Ecto neural progenitor cell (in vitro differentiated cells): ENCODE results near the gene MACROD2.

Source experiments
- DNase-seq: peaks from one replicate; pipeline ENCODE4 v3.0.0-alpha.2; 2018; ENCODE audit warnings: low spot score

MACROD2 gene

DNA sequence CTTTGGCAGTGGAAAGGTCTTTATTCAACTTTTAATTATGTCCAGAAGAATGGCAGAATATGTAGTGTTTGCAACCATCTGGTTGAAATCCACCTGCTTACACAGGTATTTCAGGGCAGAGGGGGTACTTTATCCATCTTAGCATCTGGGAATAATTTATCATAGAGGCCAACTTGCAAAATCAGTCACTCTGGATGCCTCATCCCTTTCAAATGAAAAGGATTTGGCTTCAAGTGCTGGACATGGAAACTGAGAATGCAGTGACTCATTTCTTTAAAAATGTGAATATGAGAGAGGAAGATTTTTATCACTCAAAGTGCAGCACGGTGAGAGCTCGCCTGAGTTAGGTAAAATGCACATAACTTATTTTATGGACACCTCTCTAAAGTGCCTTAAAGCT is 1819.6 kb downstream of the MACROD2 start:
- no peak for DNase-seq

- DNase-seq = no peak
Observed at GRCh38 chr20:15817351-15817750, 1822.0 kb downstream of the MACROD2 start.

DNA sequence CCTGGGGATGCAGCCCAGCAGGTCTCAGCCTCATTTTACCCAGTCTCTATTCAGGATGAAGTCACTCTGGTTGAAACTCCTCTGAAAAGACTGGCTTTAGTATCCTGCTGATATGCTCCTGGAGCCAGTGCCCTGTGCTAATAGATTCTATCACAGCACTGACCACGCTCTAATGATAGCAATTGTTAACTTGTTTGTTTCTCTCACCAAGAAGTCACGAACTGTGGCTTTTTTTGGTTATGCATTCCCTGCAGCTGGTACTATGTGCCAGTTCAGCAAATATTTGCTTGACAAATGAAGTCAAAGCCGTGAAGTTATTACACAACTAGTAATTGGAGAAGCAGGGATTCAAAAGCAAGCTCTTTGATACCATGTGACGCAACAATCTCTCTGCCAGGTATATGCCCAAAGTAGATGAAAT is 1823.3 kb downstream of the MACROD2 start:
- no peak for DNase-seq

GRCh38 chr20:15823718-15824117 is 1828.4 kb downstream of the MACROD2 start:
- no peak for DNase-seq

DNA sequence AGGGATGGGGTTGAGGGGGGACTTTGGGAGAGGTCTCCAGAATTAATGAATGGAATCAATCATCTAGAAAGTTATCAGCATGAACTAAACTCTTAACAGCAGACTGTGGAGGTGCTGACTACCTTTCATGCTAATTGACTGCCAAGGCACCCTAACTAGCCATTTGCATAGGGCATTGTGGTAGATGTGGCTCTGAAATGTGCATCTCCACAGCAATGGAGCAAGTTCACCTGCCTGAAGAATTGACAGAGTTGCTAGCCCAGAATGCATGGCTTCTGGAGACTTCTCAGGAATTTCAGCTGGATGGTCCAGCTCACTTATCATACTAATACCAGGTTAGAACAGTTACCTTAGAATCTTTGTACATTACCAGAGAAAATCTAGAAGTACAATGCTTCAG is 1832.3 kb downstream of the MACROD2 start:
- DNase-seq = no peak

DNA sequence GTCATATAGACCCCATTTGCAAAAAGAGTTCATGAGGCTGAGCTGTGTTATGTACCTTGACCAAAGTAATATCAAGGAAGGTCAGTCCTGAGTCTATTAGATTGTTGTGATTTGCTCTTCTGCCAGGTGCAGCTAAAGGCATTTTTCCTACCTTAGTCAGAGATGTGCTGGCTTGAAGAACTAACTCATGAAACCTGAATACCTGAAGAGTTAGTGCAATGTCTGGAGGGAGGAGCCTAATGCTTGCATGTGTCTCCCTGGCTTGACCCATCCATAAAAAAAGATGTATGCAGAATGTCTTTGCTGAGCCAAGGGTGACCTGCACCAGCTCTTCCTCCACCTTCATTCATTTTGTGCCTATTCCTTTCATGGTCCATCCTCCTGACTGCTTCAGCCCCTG is 1835.9 kb downstream of the MACROD2 start:
- DNase-seq = no peak

- DNase-seq = no peak
Observed at GRCh38 chr20:15832512-15832911, 1837.2 kb downstream of the MACROD2 start.

GRCh38 chr20:15834857-15835256 is 1839.5 kb downstream of the MACROD2 start:
- DNase-seq = no peak

GRCh38 chr20:15835811-15836210 is 1840.5 kb downstream of the MACROD2 start:
- no peak for DNase-seq

DNA sequence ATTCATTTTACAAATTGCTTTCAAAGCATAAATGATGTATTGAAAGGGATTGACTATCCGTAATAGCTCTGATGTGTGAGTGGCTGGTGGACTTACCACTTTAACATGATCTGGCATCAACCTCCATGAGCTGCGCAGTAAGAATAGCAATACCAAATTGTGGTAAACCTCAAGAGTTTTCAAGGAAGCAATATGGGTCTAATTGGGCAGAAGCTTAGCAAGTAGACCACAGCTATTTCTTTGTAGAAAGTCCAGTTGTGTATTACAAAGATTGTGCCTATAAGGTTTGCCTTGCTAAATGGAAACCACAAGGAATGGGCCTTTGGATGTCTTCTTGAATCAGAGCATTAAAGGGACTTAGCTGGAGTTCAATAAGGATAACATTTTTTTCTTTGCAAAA is 1841.3 kb downstream of the MACROD2 start:
- no peak for DNase-seq

DNA sequence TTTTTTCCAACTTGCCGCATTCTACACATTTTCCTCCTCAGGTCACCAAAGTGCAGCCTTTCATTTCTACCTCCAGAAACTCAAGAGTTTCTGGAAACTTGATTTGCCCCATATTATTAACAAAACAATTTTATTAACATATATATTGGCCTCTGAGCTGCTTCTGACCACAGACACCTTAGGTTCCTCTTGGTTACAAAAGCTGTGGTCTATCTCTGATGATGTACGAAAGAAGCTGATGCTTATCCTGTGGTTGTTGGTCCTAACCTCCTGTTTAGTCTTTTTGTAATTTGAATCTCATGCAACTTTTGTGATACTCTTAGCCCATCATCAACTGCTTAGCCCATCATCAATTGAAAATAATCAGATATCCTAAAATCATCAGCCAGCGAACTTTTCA is 1842.2 kb downstream of the MACROD2 start:
- DNase-seq = no peak

- no peak for DNase-seq
Observed at GRCh38 chr20:15838466-15838865, 1843.2 kb downstream of the MACROD2 start.

DNA sequence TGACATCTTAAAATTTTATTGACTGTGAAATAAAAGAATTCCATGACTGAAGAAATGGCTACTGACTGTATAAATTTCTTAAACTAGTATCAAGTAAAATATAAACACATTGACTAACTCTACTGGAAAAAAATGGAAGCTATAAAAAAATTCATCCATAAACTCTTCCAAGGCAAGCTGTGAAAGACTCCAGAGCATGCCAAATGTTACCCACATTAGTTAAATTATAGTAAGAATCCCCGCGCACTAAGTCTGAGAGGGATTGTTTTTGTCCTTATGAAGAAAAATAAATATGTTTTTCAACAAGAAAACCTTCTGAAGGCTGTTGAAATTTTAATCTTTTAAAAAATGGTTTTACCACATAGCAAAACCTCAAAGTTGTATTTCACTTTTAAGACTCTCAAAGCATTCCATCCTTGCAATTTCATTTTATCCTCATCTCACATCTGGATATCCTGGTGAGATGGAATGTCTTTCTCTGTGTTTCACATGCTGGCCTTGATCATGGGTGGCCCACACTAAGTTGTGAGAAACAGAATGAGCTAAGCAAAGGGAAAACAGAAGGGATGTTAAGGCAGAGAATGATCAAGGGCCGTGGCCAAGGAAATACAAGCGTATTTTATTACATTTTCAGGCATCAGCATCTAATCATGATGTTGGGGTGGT is 1845.5 kb downstream of the MACROD2 start:
- DNase-seq = no peak

- no peak for DNase-seq
Observed at GRCh38 chr20:15842872-15843271, 1847.6 kb downstream of the MACROD2 start.

DNA sequence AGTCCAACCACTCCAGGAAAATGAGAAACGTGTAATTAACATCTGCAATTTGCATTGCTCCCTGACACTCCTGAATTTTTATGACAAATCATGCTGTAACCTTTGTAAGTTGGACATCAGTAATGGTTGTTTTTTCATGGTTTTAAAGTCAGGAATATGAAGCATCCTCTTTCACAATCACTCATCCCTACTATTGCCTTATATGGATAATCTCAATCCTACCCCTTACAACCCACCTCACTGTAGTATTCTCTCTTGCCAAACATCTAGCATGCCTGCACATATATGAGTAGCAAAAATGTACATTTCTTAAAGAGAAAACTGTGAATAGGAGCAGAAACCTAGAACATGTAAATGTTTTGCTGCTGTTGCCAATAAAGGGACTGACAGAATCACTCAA is 1848.5 kb downstream of the MACROD2 start:
- no peak for DNase-seq

- DNase-seq = no peak
Observed at GRCh38 chr20:15847196-15847784, 1852.0 kb downstream of the MACROD2 start.

GRCh38 chr20:15848126-15848525 is 1852.8 kb downstream of the MACROD2 start:
- no peak for DNase-seq

- no peak for DNase-seq
Observed at GRCh38 chr20:15848995-15849610, 1853.8 kb downstream of the MACROD2 start.

DNA sequence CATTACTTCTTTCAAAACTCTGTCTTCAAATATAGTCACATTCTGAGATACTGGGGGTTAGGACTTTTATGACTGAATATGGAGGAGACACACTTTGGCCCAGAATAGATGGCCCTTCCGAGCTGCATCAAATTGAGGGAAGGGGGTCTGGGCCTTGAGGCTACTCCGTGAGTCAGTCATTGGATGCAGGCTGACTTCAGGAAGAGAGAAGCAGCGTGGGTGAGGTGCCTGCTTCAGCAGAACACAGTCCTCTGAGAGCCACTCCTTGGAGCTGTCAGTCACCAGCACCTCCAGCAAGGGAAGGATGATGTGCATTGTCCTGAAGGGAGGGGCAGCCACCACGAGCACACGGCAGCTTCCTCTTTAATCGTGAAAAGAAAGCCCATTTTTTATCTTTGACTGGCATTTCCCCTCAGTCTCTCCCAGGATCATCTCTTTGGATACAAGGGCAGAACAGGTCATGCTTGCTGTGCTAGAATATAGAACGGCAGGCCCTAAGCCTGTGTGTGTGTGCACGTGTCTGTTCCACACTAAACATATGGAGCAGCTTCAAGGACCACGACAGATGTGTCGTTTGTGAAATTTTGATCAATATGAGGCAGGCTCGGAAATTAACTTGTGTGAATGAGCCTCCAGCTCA is 1856.4 kb downstream of the MACROD2 start:
- DNase-seq = no peak

- no peak for DNase-seq
Observed at GRCh38 chr20:15854911-15855310, 1859.6 kb downstream of the MACROD2 start.

DNA sequence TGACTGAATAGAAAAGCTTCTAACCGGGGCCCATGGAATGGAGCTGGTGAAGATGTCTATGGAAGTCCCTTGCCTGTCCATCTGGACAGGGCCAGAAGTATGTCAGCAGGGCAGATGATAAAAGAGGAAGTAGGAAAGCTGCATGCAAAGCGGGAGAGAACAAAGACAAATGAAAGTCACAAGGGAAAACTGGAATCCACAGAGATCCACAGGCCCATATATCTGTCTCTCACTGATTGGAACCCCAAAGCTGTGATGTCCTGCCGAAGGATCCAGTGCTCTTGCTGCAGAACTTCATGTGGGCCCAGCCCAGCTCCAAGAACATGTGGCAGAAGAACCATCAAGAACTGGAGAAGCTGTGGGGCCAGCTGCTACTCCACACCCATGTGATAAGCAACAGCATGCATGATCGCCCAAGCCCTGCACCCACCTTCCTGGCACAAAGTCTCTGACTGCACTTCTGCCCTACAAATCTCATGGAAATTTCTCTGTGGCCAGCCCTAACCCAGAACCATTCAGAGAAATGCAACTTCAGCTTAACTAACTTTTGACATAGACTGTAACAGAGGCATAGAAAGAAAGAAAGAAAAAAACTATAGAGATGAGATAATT is 1862.0 kb downstream of the MACROD2 start:
- DNase-seq = no peak

DNA sequence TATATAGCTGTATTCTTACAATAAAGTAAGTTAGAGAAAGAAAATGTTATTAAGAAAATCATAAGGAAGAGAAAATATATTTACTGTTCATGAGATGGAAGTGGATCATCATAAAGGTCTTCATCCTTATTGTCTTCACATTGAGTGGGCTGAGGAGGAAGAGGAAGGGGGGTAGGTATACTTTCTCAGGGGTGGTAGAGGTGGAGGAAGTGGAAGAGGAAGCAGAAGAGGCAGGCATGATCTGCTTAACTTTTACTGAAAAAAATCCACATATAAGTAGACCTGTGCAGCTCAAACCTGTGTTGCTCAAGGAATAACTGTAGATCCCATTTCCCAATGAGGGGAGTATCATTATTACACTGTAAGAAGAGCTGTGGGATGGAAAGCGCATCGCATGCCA is 1863.7 kb downstream of the MACROD2 start:
- DNase-seq = no peak

DNA sequence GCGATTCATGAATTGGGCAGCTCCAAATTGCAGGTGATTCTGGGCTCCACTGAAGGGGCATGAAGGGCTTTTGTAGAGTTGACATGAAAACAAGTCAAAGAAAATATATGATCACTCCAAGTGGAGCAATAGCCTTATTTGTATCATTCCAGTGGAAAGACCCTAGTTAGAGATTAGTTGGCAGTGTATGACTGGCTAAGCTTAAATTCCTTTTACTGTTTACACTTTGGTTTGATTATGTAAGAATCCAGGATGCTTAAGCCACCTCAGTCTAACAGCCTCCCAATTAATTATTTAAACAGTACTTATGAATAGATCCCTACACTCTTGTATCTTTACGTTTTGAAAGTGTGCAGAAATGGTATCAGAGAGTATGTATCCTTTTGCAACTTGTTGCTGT is 1865.5 kb downstream of the MACROD2 start:
- no peak for DNase-seq
